ENCODE measurements around the gene LCE1F. TPM values are rescaled to one million over a fixed set of nuclear protein-coding genes. Genes with fewer than 3 reads are reported as not detected.

Gene LCE1F
- total RNA-seq = not detected

DNA sequence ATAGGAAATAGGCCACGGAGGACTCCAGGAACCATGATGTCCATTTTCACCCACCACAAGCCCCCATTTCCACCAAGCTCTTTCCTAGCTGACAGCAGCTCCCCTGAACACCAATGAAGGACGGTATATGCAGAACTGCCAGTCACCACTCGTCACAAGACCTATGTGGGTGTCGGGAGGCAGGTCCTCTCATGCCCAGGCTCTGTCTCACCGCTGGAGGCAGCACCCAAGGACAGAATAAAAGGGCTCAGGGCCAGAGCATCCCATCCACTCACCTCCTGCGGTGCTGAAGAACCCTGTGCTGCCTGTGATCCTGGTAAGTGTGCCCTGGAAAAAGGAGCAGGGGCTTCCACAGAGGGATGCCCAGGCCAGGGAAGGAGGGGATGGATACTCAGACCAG is at the start of gene LCE1F:
Gene LCE1F (plus strand): TSS at position 266 of the 400 bp plus-strand sequence. CDS start 1,232 bp downstream, outside the sequence.

GRCh38 chr1:152757747-152758146 is 17.2 kb upstream of the LCE1F start, which contains the start of gene KPRP:
TSS of gene KPRP (plus strand) at chr1:152758025. CDS start at chr1:152759589, 1,564 bp downstream.

DNA sequence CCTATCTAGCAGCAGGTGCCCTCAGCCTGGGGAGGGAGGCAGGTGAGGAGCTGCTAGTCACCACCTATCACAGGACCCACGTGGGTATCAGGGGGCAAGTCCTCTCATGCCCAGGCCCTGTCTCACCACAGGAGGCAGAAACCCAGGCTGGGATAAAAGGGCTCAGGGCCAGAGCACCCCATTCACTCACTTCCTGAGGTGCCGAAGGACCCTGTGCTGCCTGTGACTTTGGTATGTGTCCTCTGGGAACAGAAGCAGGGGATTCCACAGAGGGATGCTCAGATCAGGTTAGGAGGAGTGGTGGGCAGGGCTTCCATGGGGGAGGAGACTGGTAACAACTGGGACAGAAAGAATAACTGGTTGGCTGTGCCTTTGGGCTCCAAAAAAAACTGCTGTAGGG is 11.1 kb downstream of the LCE1F start, which contains the start of gene LCE1E:
Gene LCE1E (plus strand): TSS at position 181 of the 400 bp plus-strand sequence. CDS start 1,043 bp downstream, outside the sequence.

GRCh38 chr1:152796421-152796820 is 21.5 kb downstream of the LCE1F start, which contains the start of gene LCE1D:
TSS of gene LCE1D (plus strand) at chr1:152796721. CDS start at chr1:152797795, 1,074 bp downstream.

GRCh38 chr1:152806576-152806975 is 31.6 kb downstream of the LCE1F start, which contains the start of gene LCE1C:
TSS of gene LCE1C (minus strand) at chr1:152806651. CDS start at chr1:152805478, 1,173 bp downstream.

GRCh38 chr1:152811671-152812070 is 36.7 kb downstream of the LCE1F start, which contains the start of gene LCE1B:
TSS of gene LCE1B (plus strand) at chr1:152811971. CDS start at chr1:152812447, 476 bp downstream.

Other genes starting within 250 kb of the LCE1F start
- gene LCE3E, start 208.4 kb upstream of the LCE1F start, total RNA-seq = not detected
- not detected for gene LCE3D, start 194.6 kb upstream of the LCE1F start, total RNA-seq
- not detected for gene LCE3C, start 174.9 kb upstream of the LCE1F start, total RNA-seq
- not detected for gene LCE3B, start 161.3 kb upstream of the LCE1F start, total RNA-seq
- gene LCE3A, start 152.0 kb upstream of the LCE1F start, total RNA-seq = not detected
- not detected for gene LCE2D, start 111.8 kb upstream of the LCE1F start, total RNA-seq
- gene LCE2C, start 99.9 kb upstream of the LCE1F start, total RNA-seq = not detected
- gene LCE2B, start 89.0 kb upstream of the LCE1F start, total RNA-seq = not detected
- not detected for gene LCE2A, start 76.8 kb upstream of the LCE1F start, total RNA-seq
- not detected for gene LCE4A, start 67.0 kb upstream of the LCE1F start, total RNA-seq
- gene KPRP, start 17.1 kb upstream of the LCE1F start, total RNA-seq = not detected
- not detected for gene LCE1E, start 11.1 kb downstream of the LCE1F start, total RNA-seq
- gene LCE1D, start 21.6 kb downstream of the LCE1F start, total RNA-seq = not detected
- gene LCE1C, start 31.5 kb downstream of the LCE1F start, total RNA-seq = not detected
- gene LCE1B, start 36.8 kb downstream of the LCE1F start, total RNA-seq = not detected
- not detected for gene LCE1A, start 52.3 kb downstream of the LCE1F start, total RNA-seq
- gene LCE6A, start 67.7 kb downstream of the LCE1F start, total RNA-seq = not detected
- not detected for gene LCE7A, start 84.9 kb downstream of the LCE1F start, total RNA-seq
- gene SMCP, start 103.2 kb downstream of the LCE1F start, total RNA-seq = not detected
- not detected for gene IVL, start 133.4 kb downstream of the LCE1F start, total RNA-seq
- gene SPRR5, start 172.1 kb downstream of the LCE1F start, total RNA-seq = not detected
- gene SPRR4, start 195.5 kb downstream of the LCE1F start, total RNA-seq = not detected
- not detected for gene SPRR1A, start 208.9 kb downstream of the LCE1F start, total RNA-seq
- not detected for gene SPRR3, start 226.6 kb downstream of the LCE1F start, total RNA-seq

Measured in diencephalon (tissue), 1 donor.